Smooth muscle cell (in vitro differentiated cells): ENCODE results near the gene AREL1. TPM values are rescaled to one million over a fixed set of nuclear protein-coding genes. Genes with fewer than 3 reads are reported as not detected.

Experiments
- DNase-seq: peaks from one replicate; lab custom pipeline; 2025; ENCODE audit not compliant: unreplicated experiment; lab: John Stamatoyannopoulos, UW
- H2AFZ ChIP-seq: fragments of 200-600 bp; sonication (generic); 2 replicates; pipeline ENCODE4 v1.6.0; 2016; ENCODE audit warnings: antibody characterized with exemption, low read depth, mild to moderate bottlenecking
- H3F3A ChIP-seq: fragments of 200-600 bp; sonication (generic); 2 replicates; pipeline ENCODE4 v1.6.0; 2017; ENCODE audit warnings: antibody characterized with exemption, low read depth
- H3K27ac ChIP-seq: fragments of 200-600 bp; sonication (generic); 2 replicates; pipeline ENCODE4 v1.5.1; 2016; ENCODE audit warnings: low read depth, mild to moderate bottlenecking
- H3K27me3 ChIP-seq: fragments of 200-600 bp; sonication (generic); 2 replicates; pipeline ENCODE4 v1.6.1; 2016; ENCODE audit warnings: low read depth, mild to moderate bottlenecking
- H3K36me3 ChIP-seq: fragments of 200-600 bp; sonication (generic); 2 replicates; pipeline ENCODE4 v1.5.1; 2016; ENCODE audit warnings: low read depth
- H3K4me1 ChIP-seq: fragments of 200-600 bp; sonication (generic); 2 replicates; pipeline ENCODE4 v1.5.1; 2016; ENCODE audit warnings: low read depth
- H3K4me2 ChIP-seq: fragments of 200-600 bp; sonication (generic); 2 replicates; pipeline ENCODE4 v1.6.0; 2016; ENCODE audit warnings: mild to moderate bottlenecking
- H3K4me3 ChIP-seq: fragments of 200-600 bp; sonication (generic); 2 replicates; pipeline ENCODE4 v1.5.1; 2016; ENCODE audit warnings: mild to moderate bottlenecking
- H3K79me2 ChIP-seq: fragments of 200-600 bp; sonication (generic); 2 replicates; pipeline ENCODE4 v1.6.0; 2016; ENCODE audit warnings: low read depth, mild to moderate bottlenecking
- H3K9ac ChIP-seq: fragments of 200-600 bp; sonication (generic); 2 replicates; pipeline ENCODE4 v1.6.0; 2016; ENCODE audit warnings: low read depth
- H3K9me3 ChIP-seq: fragments of 200-600 bp; sonication (generic); replicated peaks from 2 replicates; pipeline ENCODE4 v1.5.1; 2016; ENCODE audit warnings: low read depth
- H4K20me1 ChIP-seq: fragments of 200-600 bp; sonication (generic); 2 replicates; pipeline ENCODE4 v1.6.0; 2016; ENCODE audit warnings: low read depth
- WGBS: methylation state at CpG from one replicate; pipeline ENCODE4 v1.1.7; 2016; ENCODE audit warnings: low lambda C conversion rate; 5-methylcytosine and 5-hydroxymethylcytosine counted together
- polyA plus RNA-seq: library from polyadenylated mRNA; unstranded; fragments of >200 nt; fragmentation: Nextera tagmentation; extraction: Ambion mirVana; gene quantifications from 2 replicates; pipeline ENCODE4 v1.2.1, GENCODE V29; 2016
- total RNA-seq: library from RNA; depleted of rRNA; stranded (reverse); fragments of >200 nt; gene quantifications from 2 replicates; pipeline ENCODE4 v1.2.3, GENCODE V29; 2014
- TF ChIP-seq, protein P1 (sequence below): fragments of 200-600 bp; sonication (generic); IDR thresholded peaks from 2 replicates; pipeline ENCODE4 v1.5.1; 2017; ENCODE audit warnings: borderline replicate concordance, mild to moderate bottlenecking, antibody characterized with exemption; ENCODE audit not compliant: insufficient read depth, poor library complexity, severe bottlenecking

Gene AREL1
- total and polyA plus RNA-seq, 2 experiments from 2014 or later: 9.4 to 33.5 TPM

DNA sequence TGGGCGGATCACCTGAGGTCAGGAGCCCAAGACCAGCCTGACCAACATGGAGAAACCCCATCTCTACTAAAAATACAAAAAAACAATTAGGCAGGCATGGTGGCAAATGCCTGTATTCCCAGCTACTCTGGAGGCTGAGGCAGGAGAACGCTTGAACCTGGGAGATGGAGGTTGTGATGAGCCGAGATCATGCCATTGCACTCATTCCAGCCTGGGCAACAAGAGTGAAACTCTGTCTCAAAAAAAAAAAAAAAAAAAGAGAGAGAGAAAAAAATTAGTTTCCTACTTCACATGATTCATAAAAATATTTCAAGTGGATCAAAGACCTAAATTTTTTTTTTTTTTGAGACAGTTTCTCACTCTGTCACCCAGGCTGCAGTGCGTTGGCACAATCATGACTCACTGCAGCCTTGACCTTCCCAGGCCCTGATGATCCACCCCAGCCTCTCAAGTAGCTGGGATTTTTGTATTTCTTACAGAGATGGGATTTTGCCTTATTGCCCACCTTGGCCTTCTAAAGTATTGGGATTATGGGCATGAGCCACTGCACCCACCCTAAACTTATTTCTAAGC lies 25.0 kb upstream of the AREL1 start:
- Histone ChIP-seq H4K20me1 (no peaks in the 10 kb centered on the region), H3K4me2 (no peak overlapping the region), H3K4me1 (no peaks in the 10 kb centered on the region), H3K9ac (no peak overlapping the region), H3K9me3 (no peaks in the 10 kb centered on the region), H2AFZ (no peak overlapping the region), H3K79me2 (no peaks in the 10 kb centered on the region), H3K4me3 (no peak overlapping the region), H3K27me3 (no peaks in the 10 kb centered on the region), H3K36me3 (peaks cover 15% of the 10 kb centered on the region), H3K27ac (no peak overlapping the region), H3F3A (no peaks in the 10 kb centered on the region)
- DNase-seq: no peak
- TF ChIP-seq, protein P1, sequence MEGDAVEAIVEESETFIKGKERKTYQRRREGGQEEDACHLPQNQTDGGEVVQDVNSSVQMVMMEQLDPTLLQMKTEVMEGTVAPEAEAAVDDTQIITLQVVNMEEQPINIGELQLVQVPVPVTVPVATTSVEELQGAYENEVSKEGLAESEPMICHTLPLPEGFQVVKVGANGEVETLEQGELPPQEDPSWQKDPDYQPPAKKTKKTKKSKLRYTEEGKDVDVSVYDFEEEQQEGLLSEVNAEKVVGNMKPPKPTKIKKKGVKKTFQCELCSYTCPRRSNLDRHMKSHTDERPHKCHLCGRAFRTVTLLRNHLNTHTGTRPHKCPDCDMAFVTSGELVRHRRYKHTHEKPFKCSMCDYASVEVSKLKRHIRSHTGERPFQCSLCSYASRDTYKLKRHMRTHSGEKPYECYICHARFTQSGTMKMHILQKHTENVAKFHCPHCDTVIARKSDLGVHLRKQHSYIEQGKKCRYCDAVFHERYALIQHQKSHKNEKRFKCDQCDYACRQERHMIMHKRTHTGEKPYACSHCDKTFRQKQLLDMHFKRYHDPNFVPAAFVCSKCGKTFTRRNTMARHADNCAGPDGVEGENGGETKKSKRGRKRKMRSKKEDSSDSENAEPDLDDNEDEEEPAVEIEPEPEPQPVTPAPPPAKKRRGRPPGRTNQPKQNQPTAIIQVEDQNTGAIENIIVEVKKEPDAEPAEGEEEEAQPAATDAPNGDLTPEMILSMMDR: no peak
- WGBS: 95% methylated on average over 4 of the region's 4 CpGs

DNA sequence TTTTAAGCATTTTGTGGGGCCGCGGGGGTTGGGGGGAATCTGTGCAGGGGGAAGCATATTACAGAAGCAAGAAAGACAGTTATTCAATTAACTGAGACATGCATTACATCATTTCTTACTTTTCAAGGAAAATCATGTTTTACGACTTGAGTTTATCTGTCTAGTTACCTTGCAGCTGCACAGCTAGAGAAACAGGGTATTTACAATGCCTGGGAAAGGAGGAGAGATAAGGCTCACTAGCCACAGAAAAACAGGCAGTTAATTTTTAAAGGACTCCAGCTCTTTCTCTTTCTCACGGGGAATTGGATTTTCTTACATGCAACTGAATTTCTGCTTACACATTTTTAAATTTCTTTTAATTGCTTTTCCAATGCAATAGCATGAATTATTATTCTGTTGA lies 22.2 kb upstream of the AREL1 start:
- Histone ChIP-seq H3K9me3 (no peaks in the 10 kb centered on the region), H3K4me3 (no peak overlapping the region), H3K4me2 (no peak overlapping the region), H3F3A (no peaks in the 10 kb centered on the region), H3K27ac (no peak overlapping the region), H3K27me3 (no peaks in the 10 kb centered on the region), H3K9ac (no peak overlapping the region), H2AFZ (no peak overlapping the region), H3K36me3 (peaks cover 15% of the 10 kb centered on the region), H4K20me1 (no peaks in the 10 kb centered on the region), H3K79me2 (no peaks in the 10 kb centered on the region), H3K4me1 (no peaks in the 10 kb centered on the region)
- DNase-seq: no peak
- WGBS: 76% methylated on average over 4 of the region's 4 CpGs
- TF ChIP-seq, protein P1: no peak

DNA sequence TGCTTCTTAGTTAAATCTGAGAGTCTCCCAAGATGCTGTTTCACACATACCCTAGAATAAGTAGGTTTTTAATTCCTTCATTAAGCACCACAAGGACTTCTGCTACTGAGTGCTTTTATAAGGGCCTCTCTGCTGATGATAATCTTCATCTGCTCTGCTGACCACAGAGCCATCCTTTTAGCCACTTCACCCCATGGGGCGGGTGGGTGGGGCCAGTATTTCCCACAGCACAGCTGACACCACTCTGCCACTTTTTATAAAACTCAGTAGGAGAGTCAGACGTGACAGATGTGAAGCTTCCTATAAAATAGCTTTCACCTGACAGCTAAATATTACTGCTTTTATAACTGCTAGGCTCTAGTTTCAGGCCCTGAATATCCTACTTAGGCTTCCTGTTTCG lies 20.3 kb upstream of the AREL1 start:
- DNase-seq: no peak
- Histone ChIP-seq H3F3A (no peaks in the 10 kb centered on the region), H3K4me3 (no peak overlapping the region), H3K4me1 (no peaks in the 10 kb centered on the region), H3K27me3 (no peaks in the 10 kb centered on the region), H2AFZ (no peak overlapping the region), H3K27ac (no peak overlapping the region), H3K9me3 (no peaks in the 10 kb centered on the region), H3K4me2 (no peak overlapping the region), H3K79me2 (no peaks in the 10 kb centered on the region), H3K36me3 (peaks cover 15% of the 10 kb centered on the region), H4K20me1 (no peaks in the 10 kb centered on the region), H3K9ac (no peak overlapping the region)
- 88% methylated on average over 3 of the region's 3 CpGs for WGBS
- TF ChIP-seq, protein P1: no peak

DNA sequence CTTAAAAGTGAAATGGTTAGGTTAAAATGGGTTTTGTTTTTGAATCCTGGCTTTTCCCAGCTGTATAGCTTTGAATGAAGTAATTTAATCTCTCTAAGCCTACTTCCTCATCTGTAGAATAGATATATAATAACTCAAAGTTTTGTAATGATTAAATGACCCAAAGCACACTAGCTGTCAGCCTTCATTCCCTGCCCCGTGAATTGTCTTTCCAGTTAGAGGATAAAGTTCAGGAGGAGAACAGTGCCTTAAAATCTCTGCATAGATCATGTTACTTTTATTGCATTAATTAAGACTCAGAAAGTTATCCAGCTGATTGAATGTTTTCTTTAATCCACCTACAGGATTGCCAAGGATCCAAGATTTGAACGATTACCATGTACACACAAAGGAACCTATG lies 19.5 kb upstream of the AREL1 start:
- WGBS: 96% methylated on average over 2 of the region's 2 CpGs
- DNase-seq: no peak
- TF ChIP-seq, protein P1: no peak
- Histone ChIP-seq H3K4me3 (no peak overlapping the region), H2AFZ (no peak overlapping the region), H3K79me2 (no peaks in the 10 kb centered on the region), H3K27me3 (no peaks in the 10 kb centered on the region), H3K27ac (no peak overlapping the region), H4K20me1 (no peaks in the 10 kb centered on the region), H3K9me3 (no peaks in the 10 kb centered on the region), H3K36me3 (peaks cover 15% of the 10 kb centered on the region), H3K9ac (no peak overlapping the region), H3K4me2 (no peak overlapping the region), H3F3A (no peaks in the 10 kb centered on the region), H3K4me1 (no peaks in the 10 kb centered on the region)
